Activated CD8-positive, alpha-beta memory T cell treated with anti-CD3 and anti-CD28 coated beads for 24 hours (primary cell): ENCODE data around the gene CLSTN3.
A peak's percentile ranks its signal among the peaks of the same experiment; 100 is the strongest.

Source experiments
- DNase-seq: peaks from one replicate; pipeline ENCODE4 v3.0.0-alpha.2; 2020

CLSTN3 gene

GRCh38 chr12:7129872-7130691 is at the start of gene CLSTN3:
CLSTN3 (plus strand) TSS chr12:7130371; CDS start chr12:7130649, 278 bp downstream.
- DNase-seq, result peak; percentile 92

GRCh38 chr12:7081037-7081436 is 49.1 kb upstream of the CLSTN3 start:
- DNase-seq, result no peak

DNA sequence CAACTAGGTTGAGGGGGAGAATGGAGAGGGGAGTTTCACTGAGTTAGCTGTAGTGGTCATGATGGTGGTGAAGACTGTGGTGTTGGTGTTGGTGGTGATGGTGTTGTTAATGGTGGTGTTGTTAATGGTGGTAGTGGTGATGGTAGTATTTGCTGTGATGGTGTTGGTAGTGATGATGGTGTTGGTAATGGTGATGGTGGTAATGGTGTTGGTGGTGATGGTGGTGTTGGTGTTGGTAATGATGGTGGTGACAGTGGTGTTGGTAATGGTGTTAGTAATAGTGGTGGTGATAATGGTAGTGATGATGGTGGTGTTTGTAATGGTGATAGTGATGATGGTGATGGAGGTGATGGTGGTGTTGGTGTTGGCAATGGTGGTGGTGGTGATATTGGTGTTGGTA is 47.0 kb upstream of the CLSTN3 start:
- no peak for DNase-seq

GRCh38 chr12:7089196-7089871 is 40.8 kb upstream of the CLSTN3 start:
- no peak for DNase-seq

DNA sequence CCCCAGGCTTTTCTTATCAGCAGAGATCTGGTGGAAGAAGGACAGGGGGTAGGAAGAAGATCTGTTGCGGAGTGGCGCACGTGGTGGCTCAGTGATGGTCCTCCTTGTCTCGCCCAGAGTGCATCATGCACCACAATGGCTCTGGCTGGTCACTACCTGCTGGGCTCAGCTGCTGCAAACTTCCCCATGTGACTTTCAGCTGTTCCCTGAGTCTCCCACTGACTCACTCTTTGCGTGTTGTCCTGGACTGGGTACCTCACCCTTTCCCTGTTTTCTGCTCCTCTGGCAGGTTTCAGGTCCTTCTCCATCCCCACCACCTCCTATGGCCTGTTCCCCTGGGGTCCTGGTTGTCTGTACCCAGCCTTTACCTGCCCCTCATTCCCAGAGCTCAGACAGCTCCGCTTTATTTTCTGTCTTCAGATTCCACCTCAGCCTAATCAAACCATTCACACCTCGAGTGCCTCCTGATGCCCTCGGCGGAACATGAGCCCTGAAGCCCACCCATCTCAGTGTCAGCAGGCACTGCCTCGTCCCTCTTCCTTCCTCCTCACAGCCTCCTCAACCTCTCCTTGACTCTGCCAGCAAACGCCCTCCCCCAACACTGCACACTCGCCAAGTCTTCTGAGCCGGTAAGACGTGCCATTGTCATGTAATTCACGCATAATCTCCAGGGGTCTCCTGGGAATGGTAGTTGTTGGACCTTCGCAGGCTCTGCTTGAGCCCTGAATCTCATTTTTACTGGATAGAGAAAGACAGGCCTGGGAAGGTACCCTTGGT is 39.8 kb upstream of the CLSTN3 start:
- DNase-seq, result no peak

DNA sequence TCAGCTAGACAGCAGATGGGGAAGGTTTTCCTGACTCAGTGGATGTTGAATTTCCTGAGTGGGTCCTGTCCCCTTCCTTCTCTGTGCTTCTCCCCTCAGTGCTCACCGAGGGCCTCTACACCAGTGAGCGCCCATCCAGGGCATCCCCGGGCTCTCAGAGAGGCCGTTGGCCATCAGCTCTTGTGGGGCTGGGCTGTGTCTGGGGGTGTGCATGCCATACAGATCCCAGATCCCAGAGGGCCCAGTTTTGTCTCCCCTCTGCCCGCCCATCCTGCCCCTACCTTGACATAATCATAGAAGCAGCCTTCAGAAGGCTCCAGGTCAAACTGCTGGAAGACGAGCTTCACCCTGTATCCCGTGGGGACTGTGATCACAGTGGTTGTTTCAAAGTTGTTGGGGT is 39.0 kb upstream of the CLSTN3 start:
- DNase-seq, result no peak

GRCh38 chr12:7091660-7092228 is 38.4 kb upstream of the CLSTN3 start:
- no peak for DNase-seq

- peak; percentile 87 for DNase-seq
Observed at GRCh38 chr12:7092229-7092985, 37.8 kb upstream of the CLSTN3 start, which contains the start of gene C1R. C1R (minus strand) TSS chr12:7092445; CDS start chr12:7092388, 57 bp downstream.

DNA sequence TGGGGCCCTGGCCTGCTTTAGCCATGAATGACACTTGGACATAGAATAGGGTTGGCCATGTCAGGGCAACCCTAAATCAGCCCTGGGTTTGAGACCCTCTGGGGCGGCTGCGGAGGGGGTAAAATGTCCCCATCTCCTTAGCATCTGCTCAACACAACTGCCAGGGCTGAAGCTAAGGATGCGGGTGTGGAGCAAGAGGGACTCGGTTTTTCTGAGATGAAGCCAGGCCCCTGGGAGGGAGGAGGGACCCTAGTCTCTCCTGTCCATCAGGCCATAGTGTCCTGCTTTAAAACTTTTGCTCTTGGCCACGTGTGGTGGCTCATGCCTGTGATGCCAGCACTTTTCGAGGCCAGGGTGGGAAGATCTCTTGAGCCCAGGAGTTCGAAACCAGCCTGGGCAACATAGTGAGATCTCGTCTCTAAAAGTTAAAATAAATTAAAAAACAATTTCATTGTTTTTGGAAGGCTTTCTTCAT is 37.1 kb upstream of the CLSTN3 start:
- no peak for DNase-seq

GRCh38 chr12:7093486-7093885 is 36.7 kb upstream of the CLSTN3 start:
- no peak for DNase-seq

DNA sequence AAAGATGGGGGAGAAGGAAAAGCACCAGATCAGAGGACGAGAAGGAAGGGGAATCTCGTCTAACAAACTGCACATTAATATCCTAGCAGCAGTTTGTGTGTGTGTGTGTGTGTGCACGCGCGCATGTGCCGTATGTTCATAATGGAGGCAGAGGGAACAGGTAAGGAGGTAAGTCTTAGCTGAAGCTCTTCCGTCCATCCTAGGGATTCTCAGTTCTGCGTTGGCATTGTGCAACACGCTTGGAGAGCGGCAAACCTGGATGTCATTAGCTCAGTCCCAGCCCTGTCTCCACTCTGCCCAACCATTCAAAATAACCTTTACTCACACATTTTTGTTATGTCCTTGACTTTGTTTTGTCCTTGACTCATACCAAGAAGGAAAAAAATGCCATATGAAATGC is 36.3 kb upstream of the CLSTN3 start:
- no peak for DNase-seq

- DNase-seq, result no peak
Observed at GRCh38 chr12:7096006-7096932, 33.9 kb upstream of the CLSTN3 start.

GRCh38 chr12:7096979-7097378 is 33.2 kb upstream of the CLSTN3 start:
- DNase-seq, result no peak

DNA sequence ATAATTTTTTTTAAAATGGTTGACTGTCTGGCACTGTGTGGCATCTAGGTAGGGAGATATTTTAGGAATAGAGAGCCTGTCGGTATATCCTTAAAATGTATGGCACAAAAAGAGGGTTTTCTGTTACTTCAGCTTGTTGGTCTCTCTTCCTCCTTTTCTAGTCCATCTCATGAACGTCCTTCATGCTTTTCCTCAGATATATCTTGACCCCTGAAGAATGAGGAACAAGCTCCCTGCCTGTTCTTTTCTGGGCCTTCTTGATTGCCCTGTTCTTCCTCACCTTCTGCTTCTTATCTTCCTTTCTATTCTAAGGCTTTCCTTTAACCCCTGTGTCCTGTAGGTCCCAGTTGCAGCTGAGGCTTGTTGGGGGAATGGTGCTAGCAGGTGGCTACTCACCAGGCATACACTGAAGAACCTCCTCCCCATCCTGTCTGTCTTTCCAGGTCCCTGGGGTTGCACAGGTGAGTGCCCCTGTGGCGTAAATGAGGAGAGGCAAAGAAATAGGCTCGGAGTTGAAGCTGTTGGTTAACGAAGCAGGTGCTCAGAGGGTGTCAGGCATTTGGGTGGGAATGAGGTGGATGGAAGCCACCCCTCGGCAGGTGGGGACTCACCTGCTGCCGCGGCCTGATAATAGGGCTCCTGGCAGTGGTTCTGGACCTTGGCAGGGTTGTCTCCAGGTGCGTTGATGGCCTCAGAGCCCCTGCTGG is 30.7 kb upstream of the CLSTN3 start:
- no peak for DNase-seq

- no peak for DNase-seq
Observed at GRCh38 chr12:7100239-7100638, 29.9 kb upstream of the CLSTN3 start.

- DNase-seq, result no peak
Observed at GRCh38 chr12:7101047-7101693, 29.0 kb upstream of the CLSTN3 start.

DNA sequence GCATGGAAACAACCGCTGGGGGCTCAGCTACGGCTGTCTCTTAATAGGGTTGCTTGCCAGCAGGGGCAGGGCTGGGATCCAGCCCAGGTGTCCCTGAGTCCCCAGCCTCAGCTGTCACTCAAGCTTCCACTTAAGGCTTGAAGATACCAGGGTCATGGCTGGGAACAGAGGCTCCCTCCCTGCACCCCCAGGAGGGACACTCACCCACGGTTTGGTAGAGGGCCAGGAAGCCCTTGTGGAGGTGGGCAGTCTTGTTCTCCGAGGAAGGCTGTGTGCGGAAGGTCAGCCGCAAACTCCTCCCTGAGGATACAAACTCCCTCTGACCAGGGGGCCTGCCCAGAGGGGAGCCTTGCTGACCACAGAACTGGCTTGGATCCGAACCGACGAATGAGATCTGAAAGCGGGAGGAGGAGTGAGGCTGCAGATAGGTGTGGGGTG is 28.5 kb upstream of the CLSTN3 start:
- no peak for DNase-seq

- DNase-seq, result no peak
Observed at GRCh38 chr12:7102582-7102981, 27.6 kb upstream of the CLSTN3 start.

GRCh38 chr12:7103837-7104584 is 26.2 kb upstream of the CLSTN3 start:
- DNase-seq, result no peak
